H1 (cell line): ENCODE results near the gene HOXA10. TPM values are rescaled to one million over a fixed set of nuclear protein-coding genes. Genes with fewer than 3 reads are reported as not detected.

Experiments
- CTCF ChIA-PET: fragments of 300-600 bp; sonication (Branson Sonifier 250); formaldehyde crosslinking; loops from one replicate; lab custom pipeline; 2021; ENCODE audit not compliant: partially characterized antibody; lab: Charles Lee
- POLR2A ChIA-PET: fragments of 300-600 bp; sonication (Branson Sonifier 250); formaldehyde crosslinking; loops from one replicate; lab custom pipeline; 2021; ENCODE audit warnings: inconsistent platforms; ENCODE audit not compliant: partially characterized antibody; lab: Charles Lee
- DNase-seq, 2 experiments: peaks; one replicate each; pipeline versions ENCODE4 v3.0.0 to v3.0.0-alpha.2; 2010 to 2022; ENCODE audit warnings: low spot score in 2 of 2, low read depth in 1 of 2, mixed read lengths in 1 of 2
- FAIRE-seq: peaks from 2 replicates; lab custom pipeline; 2011; peaks lifted over from hg19 to GRCh38; lab: Jason Lieb, UNC
- H2AFZ ChIP-seq: 2 replicates; pipeline ENCODE4 v1.8.1; 2012; ENCODE audit warnings: low read length, inconsistent platforms
- H2AK5ac ChIP-seq: 2 replicates; pipeline ENCODE4 v1.6.1; 2013; ENCODE audit warnings: low read depth, low read length
- H2BK120ac ChIP-seq: replicated peaks from 2 replicates; pipeline ENCODE3; 2013; ENCODE audit warnings: low read depth, low read length, inconsistent platforms
- H2BK12ac ChIP-seq: 2 replicates; pipeline ENCODE4 v1.6.1; 2013; ENCODE audit warnings: low read depth, low read length
- H2BK15ac ChIP-seq: 2 replicates; pipeline ENCODE4 v1.6.1; 2013; ENCODE audit warnings: low read length
- H2BK20ac ChIP-seq: 2 replicates; pipeline ENCODE4 v1.6.1; 2013; ENCODE audit warnings: low read length
- H2BK5ac ChIP-seq: 2 replicates; pipeline ENCODE4 v1.6.1; 2013; ENCODE audit warnings: low read depth, low read length
- H3K14ac ChIP-seq: 2 replicates; pipeline ENCODE4 v1.6.1; 2013; ENCODE audit warnings: inconsistent platforms; ENCODE audit not compliant: insufficient read length
- H3K18ac ChIP-seq: 2 replicates; pipeline ENCODE4 v1.6.1; 2013; ENCODE audit warnings: low read length; ENCODE audit errors: extremely low read depth
- H3K23ac ChIP-seq: 2 replicates; pipeline ENCODE4 v1.6.1; 2013; ENCODE audit warnings: inconsistent platforms; ENCODE audit not compliant: insufficient read length
- H3K23me2 ChIP-seq: 2 replicates; pipeline ENCODE4 v1.6.1; 2013; ENCODE audit warnings: low read depth, low read length
- H3K27ac ChIP-seq: 2 replicates; pipeline ENCODE4 v1.6.1; 2011; ENCODE audit warnings: low read depth, low read length, inconsistent platforms
- H3K27me3 ChIP-seq, 4 experiments: replicated peaks in 1 of 4; 1 replicate in 1 of 4; 2 replicates in 3 of 4; pipeline versions ENCODE4 v1.6.1 to v1.8.1; 2011 to 2013; ENCODE audit warnings: low read length in 3 of 4, mild to moderate bottlenecking in 3 of 4, inconsistent platforms in 2 of 4, mixed read lengths in 2 of 4, moderate library complexity in 1 of 4; ENCODE audit not compliant: control insufficient read depth in 3 of 4, insufficient read depth in 3 of 4; ENCODE audit errors: extremely low read depth in 1 of 4
- H3K36me3 ChIP-seq, 4 experiments: 2 replicates each; pipeline versions ENCODE4 v1.6.1 to v1.8.1; 2011 to 2013; ENCODE audit warnings: mild to moderate bottlenecking in 4 of 4, low read length in 3 of 4, moderate library complexity in 2 of 4, control low read depth in 1 of 4, inconsistent platforms in 1 of 4; ENCODE audit not compliant: insufficient read depth in 4 of 4, control insufficient read depth in 2 of 4
- H3K4ac ChIP-seq: replicated peaks from 2 replicates; pipeline ENCODE3; 2013; ENCODE audit warnings: low read length, low read depth, mixed read lengths, inconsistent platforms; ENCODE audit not compliant: insufficient read length
- H3K4me1 ChIP-seq, 4 experiments: replicated peaks in 1 of 4; 1 replicate in 1 of 4; 2 replicates in 3 of 4; pipeline versions ENCODE4 v1.6.1 to v1.8.1; 2011 to 2013; ENCODE audit warnings: low read length in 3 of 4, inconsistent platforms in 2 of 4, mixed read lengths in 1 of 4; ENCODE audit not compliant: insufficient read depth in 4 of 4, control insufficient read depth in 3 of 4
- H3K4me2 ChIP-seq, 2 experiments: 2 replicates each; pipeline versions ENCODE4 v1.6.1 to v1.8.1; 2011 to 2013; ENCODE audit warnings: low read depth in 2 of 2, low read length in 2 of 2, control low read depth in 1 of 2, inconsistent platforms in 1 of 2, mild to moderate bottlenecking in 1 of 2; ENCODE audit not compliant: insufficient read depth in 1 of 2
- H3K4me3 ChIP-seq, 4 experiments: fragments of 200-600, 300-600 bp in 1 of 4; sonication (generic), shearing (Covaris generic), sonication (Bioruptor Twin) in 1 of 4; 2 replicates each; pipeline versions ENCODE4 v1.5.1 to v1.8.1; 2011 to 2016; ENCODE audit warnings: low read length in 4 of 4, low read depth in 3 of 4, control low read depth in 2 of 4, inconsistent platforms in 2 of 4, mild to moderate bottlenecking in 2 of 4, mixed read lengths in 1 of 4, moderate library complexity in 1 of 4; ENCODE audit not compliant: insufficient read depth in 2 of 4; ENCODE audit errors: extremely low read depth in 1 of 4
- H3K56ac ChIP-seq: replicated peaks from 2 replicates; pipeline ENCODE3; 2013; ENCODE audit warnings: low read depth, mild to moderate bottlenecking, mixed read lengths, low read length, inconsistent platforms; ENCODE audit not compliant: insufficient read length
- H3K79me1 ChIP-seq: 2 replicates; pipeline ENCODE4 v1.6.1; 2013; ENCODE audit warnings: low read depth, low read length, control low read depth
- H3K79me2 ChIP-seq, 2 experiments: 2 replicates each; pipeline versions ENCODE4 v1.6.1 to v1.8.1; 2012 to 2013; ENCODE audit warnings: low read length in 2 of 2, mild to moderate bottlenecking in 2 of 2, inconsistent platforms in 1 of 2; ENCODE audit not compliant: insufficient read depth in 2 of 2, control insufficient read depth in 1 of 2
- H3K9ac ChIP-seq, 4 experiments: replicated peaks in 1 of 4; 1 replicate in 1 of 4; 2 replicates in 3 of 4; pipeline versions ENCODE4 v1.6.1 to v1.8.1; 2011 to 2013; ENCODE audit warnings: low read depth in 3 of 4, low read length in 3 of 4, control low read depth in 2 of 4, mild to moderate bottlenecking in 2 of 4, moderate library complexity in 2 of 4, inconsistent platforms in 1 of 4; ENCODE audit errors: extremely low read depth in 1 of 4
- H3K9me3 ChIP-seq, 2 experiments: 2 replicates each; pipeline versions ENCODE4 v1.6.1 to v1.8.1; 2012 to 2013; ENCODE audit warnings: mild to moderate bottlenecking in 2 of 2, moderate library complexity in 2 of 2, control low read depth in 1 of 2, inconsistent platforms in 1 of 2, low read depth in 1 of 2, low read length in 1 of 2, mixed read lengths in 1 of 2; ENCODE audit not compliant: insufficient read depth in 2 of 2
- H4K20me1 ChIP-seq, 2 experiments: replicated peaks in 1 of 2; 2 replicates each; pipeline versions ENCODE3 to v1.8.1; 2011 to 2013; ENCODE audit warnings: inconsistent platforms in 2 of 2, low read length in 2 of 2, mild to moderate bottlenecking in 1 of 2; ENCODE audit not compliant: insufficient read depth in 2 of 2, control insufficient read depth in 1 of 2
- H4K5ac ChIP-seq: 2 replicates; pipeline ENCODE4 v1.6.1; 2013; ENCODE audit warnings: low read length, low read depth, mixed read lengths, inconsistent platforms; ENCODE audit not compliant: insufficient read length
- H4K8ac ChIP-seq: 2 replicates; pipeline ENCODE4 v1.8.0; 2013; ENCODE audit warnings: mild to moderate bottlenecking, moderate library complexity, low read length, inconsistent platforms; ENCODE audit not compliant: insufficient read depth; ENCODE audit errors: extremely low read depth
- H4K91ac ChIP-seq: replicated peaks from 2 replicates; pipeline ENCODE3; 2013; ENCODE audit warnings: low read length, mixed read lengths, inconsistent platforms; ENCODE audit not compliant: insufficient read length
- CBX8 ChIP-seq: fragments of 300-800, 300-1000 bp; sonication (generic); IDR thresholded peaks from 2 replicates; pipeline ENCODE4 v1.7.1; 2016; ENCODE audit warnings: low read depth, low read length, borderline replicate concordance
- EP300 ChIP-seq, 2 experiments: IDR thresholded peaks; 1 replicate in 1 of 2; 2 replicates in 1 of 2; pipeline ENCODE4 v1.6.1; 2011 to 2012; ENCODE audit warnings: low read depth in 2 of 2, low read length in 2 of 2, mild to moderate bottlenecking in 2 of 2, borderline replicate concordance in 1 of 2, inconsistent platforms in 1 of 2, moderate library complexity in 1 of 2
- HDAC2 ChIP-seq, 2 experiments: fragments of 300-600 bp in 1 of 2; sonication (generic) in 1 of 2; IDR thresholded peaks; 2 replicates each; pipeline ENCODE4 v1.6.1; 2011 to 2012; ENCODE audit warnings: low read depth in 2 of 2, low read length in 2 of 2, mild to moderate bottlenecking in 2 of 2, moderate library complexity in 2 of 2, borderline replicate concordance in 1 of 2, inconsistent platforms in 1 of 2
- KDM1A ChIP-seq: fragments of 200-600, 300-600 bp; sonication (generic); IDR thresholded peaks from 2 replicates; pipeline ENCODE4 v1.7.1; 2016; ENCODE audit warnings: mild to moderate bottlenecking, low read length, borderline replicate concordance
- RBBP5 ChIP-seq: IDR thresholded peaks from 2 replicates; pipeline ENCODE4 v1.7.1; 2012; ENCODE audit warnings: low read depth, mild to moderate bottlenecking, inconsistent platforms, low read length, moderate library complexity, borderline replicate concordance
- TBP ChIP-seq: IDR thresholded peaks from 2 replicates; pipeline ENCODE4 v1.6.1; 2011; ENCODE audit warnings: low read depth, low read length, improper control_type of control experiment
- WGBS, 2 experiments: shearing (Covaris generic) in 1 of 2; methylation state at CpG; one replicate each; pipeline versions ENCODE4 v1.1.6 to v1.1.7; 2013 to 2015; ENCODE audit warnings: low lambda C conversion rate in 2 of 2, mixed read lengths in 2 of 2, inconsistent platforms in 1 of 2, low coverage in 1 of 2, missing lambda C conversion rate in 1 of 2; ENCODE audit not compliant: insufficient replicate concordance in 2 of 2, insufficient coverage in 1 of 2, insufficient read length in 1 of 2; ENCODE audit errors: extremely low coverage in 1 of 2, missing lambda C conversion rate in 1 of 2; 5-methylcytosine and 5-hydroxymethylcytosine counted together
- polyA plus RNA-seq, 7 experiments: library from polyadenylated mRNA; depleted of rRNA in 3 of 7; stranded (reverse) in 5 of 7; unstranded in 2 of 7; fragments of >200 nt in 5 of 7; fragments of 200-250 nt in 2 of 7; gene quantifications; 1 replicate in 5 of 7; 2 replicates in 1 of 7; 4 replicates in 1 of 7; pipeline versions ENCODE4 v1.2.1 to v1.2.3, GENCODE V29; 2011 to 2013; ENCODE audit warnings: missing spikeins in 2 of 7, mixed read lengths in 2 of 7
- total RNA-seq: library from RNA; stranded (reverse); fragmentation: NEBNext Ultra II Directional; extraction: Animal tissue kit (Norgen Biotek cat#: 25700); gene quantifications from 2 replicates; pipeline ENCODE4 v1.2.1, GENCODE V29; 2021

Gene HOXA10
- total and polyA plus RNA-seq, 2 of the 8 experiments (the other 6 are each of a cell fraction or from before 2014, with no cell fraction given): not detected

GRCh38 chr7:27149842-27150567 lies 24.1 kb downstream of the HOXA10 start:
- 36% methylated on average over 12 of the region's 13 CpGs; no CpG with 5 or more reads in 1 of the 2 experiments for WGBS, 2 experiments
- Histone ChIP-seq H2BK12ac (no peak overlapping the region), H3K9me3 (peaks cover 0 to 3% of the 10 kb centered on the region in 2 experiments; a peak in 1 of 4 replicates), H3K9ac (no peak overlapping the region), H3K27ac (no peak overlapping the region), H3K4ac (no peak overlapping the region), H3K79me2 (no peaks in the 10 kb centered on the region), H3K36me3 (no peaks in the 10 kb centered on the region; a peak in 1 of 8 replicates), H2AK5ac (no peak overlapping the region), H3K23me2 (peaks cover 2% of the 10 kb centered on the region; the same call in 1 of the 2 replicates), H4K5ac (no peak overlapping the region), H3K18ac (no peak overlapping the region), H2BK20ac (no peak overlapping the region), H3K56ac (no peak overlapping the region), H2BK5ac (no peak overlapping the region), H3K14ac (no peak overlapping the region), H3K4me2 (peak overlapping the region in 1 of 2 experiments; percentile 10; a peak in 1 of 4 replicates), H2AFZ (no peak overlapping the region), H3K23ac (no peak overlapping the region), H2BK120ac (no peak overlapping the region), H3K27me3 (peaks cover 97 to 100% (median 100%) of the 10 kb centered on the region in 4 experiments), H3K79me1 (no peaks in the 10 kb centered on the region), H4K91ac (no peak overlapping the region), H4K20me1 (peaks cover 28 to 44% of the 10 kb centered on the region in 2 experiments), H4K8ac (no peak overlapping the region), H2BK15ac (no peak overlapping the region), H3K4me3 (no peak overlapping the region), H3K4me1 (peaks cover 0 to 6% (median 3%) of the 10 kb centered on the region in 4 experiments; a peak in 3 of 7 replicates)
- DNase-seq (no peak), FAIRE-seq (no peak)
- ChIA-PET CTCF (interaction anchor here (0.6 to 12.5 kb wide), 22 partner anchors 9 to 872 kb away, joined by 3 to 123 read pairs (median 5); partner anchors contain the start of genes HOXA1 and HOXA9), POLR2A (no interaction called here)
- TF ChIP-seq TBP (no peak), KDM1A (no peak), RBBP5 (no peak), HDAC2 (IDR thresholded peaks at IDR 0.05; ENCODE audit: borderline replicate concordance in 1 of 2, low read depth in 2 of 2, low read length in 2 of 2) (no peak), EP300 (IDR thresholded peaks at IDR 0.05; ENCODE audit: borderline replicate concordance in 1 of 2, low read depth in 2 of 2, low read length in 2 of 2) (no peak), CBX8 (peak; percentile 79; the same call in 1 of the 2 replicates)
